GM06990 (cell line): Measurements from ENCODE around the gene THOC1.

Experiments used
- DNase-seq: peaks from one replicate; pipeline ENCODE4 v3.0.0-alpha.2; 2011; ENCODE audit not compliant: insufficient read length; ENCODE audit errors: extremely low read depth
- H3K27me3 ChIP-seq: replicated peaks from 2 replicates; pipeline ENCODE4 v1.6.0; 2011; ENCODE audit warnings: low read length; ENCODE audit not compliant: control insufficient read depth, insufficient read depth
- H3K36me3 ChIP-seq: 2 replicates; pipeline ENCODE4 v1.5.1; 2011; ENCODE audit warnings: low read length; ENCODE audit not compliant: control insufficient read depth, insufficient read depth
- H3K4me3 ChIP-seq: replicated peaks from 2 replicates; pipeline ENCODE4 v1.5.1; 2011; ENCODE audit warnings: low read depth, mild to moderate bottlenecking, control low read depth, low read length
- CTCF ChIP-seq: IDR thresholded peaks from 2 replicates; pipeline ENCODE4 v1.5.1; 2011; ENCODE audit warnings: low read length, control low read depth, mild to moderate bottlenecking, inconsistent platforms; ENCODE audit not compliant: insufficient read depth, poor library complexity, severe bottlenecking

THOC1 gene

DNA sequence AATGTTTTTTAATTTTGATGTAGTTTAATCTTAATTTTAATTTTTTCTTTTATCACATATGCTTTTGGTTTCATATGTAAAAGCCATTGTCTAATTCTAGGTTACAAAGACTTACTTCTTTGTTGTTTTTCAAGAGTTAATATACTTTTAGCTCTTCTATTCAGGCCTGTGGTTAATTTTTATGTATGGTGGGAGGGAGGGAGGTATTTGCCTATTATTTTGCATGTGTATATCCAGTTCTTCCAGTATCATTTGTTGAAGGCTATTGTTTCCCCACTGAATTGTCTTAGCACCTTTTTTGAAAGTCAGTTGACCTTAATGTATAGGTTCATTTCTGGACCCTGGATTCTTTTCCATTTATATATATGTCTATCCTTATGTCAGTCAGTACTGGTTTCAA lies 86.1 kb downstream of the THOC1 start:
- Histone ChIP-seq H3K27me3 (no peaks in the 10 kb centered on the region), H3K36me3 (peaks cover 2% of the 10 kb centered on the region), H3K4me3 (no peak overlapping the region)
- no peak for DNase-seq
- TF ChIP-seq CTCF = no peak

DNA sequence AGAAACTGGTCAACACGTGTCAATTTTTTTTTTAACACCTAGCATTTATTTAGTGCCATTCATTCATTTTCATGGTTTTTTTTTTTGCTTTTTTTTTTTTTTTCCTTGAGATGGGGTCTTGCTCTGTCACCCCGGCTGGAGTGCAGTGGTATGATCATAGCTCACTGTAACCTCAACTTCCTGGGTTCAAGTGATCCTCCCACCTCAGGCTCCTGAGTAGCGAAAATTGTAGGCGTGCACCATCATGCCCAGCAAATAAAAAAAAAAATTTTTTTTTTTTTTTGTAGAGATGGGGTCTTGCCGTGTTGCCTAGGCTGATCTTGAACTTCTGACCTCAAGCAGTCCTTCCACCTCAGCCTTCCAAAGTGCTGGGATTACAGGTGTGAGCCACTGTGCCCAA lies 88.3 kb downstream of the THOC1 start:
- Histone ChIP-seq H3K4me3 (no peak overlapping the region), H3K27me3 (no peaks in the 10 kb centered on the region), H3K36me3 (peaks cover 2% of the 10 kb centered on the region)
- DNase-seq = no peak
- no peak for TF ChIP-seq CTCF

DNA sequence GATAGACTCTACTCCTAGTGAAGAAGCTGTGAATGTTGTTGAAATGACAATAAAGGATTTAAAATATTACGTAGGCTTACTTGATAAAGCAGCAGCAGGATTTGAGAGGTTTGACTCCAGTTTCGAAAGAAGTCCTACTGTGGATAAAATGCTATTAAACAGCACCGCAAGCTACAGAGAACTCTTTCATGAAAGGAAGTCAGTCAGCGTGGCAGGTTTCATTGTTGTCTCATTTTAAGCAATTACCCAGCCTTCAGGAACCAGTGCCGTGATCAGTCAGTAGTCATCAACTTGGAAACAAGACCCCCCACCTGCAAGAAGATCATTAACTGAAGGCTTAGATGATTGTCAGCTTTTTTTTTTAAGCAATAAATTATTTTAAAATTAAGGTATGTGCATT lies 95.5 kb downstream of the THOC1 start:
- Histone ChIP-seq H3K4me3 (no peak overlapping the region), H3K27me3 (no peaks in the 10 kb centered on the region), H3K36me3 (peaks cover 2% of the 10 kb centered on the region)
- no peak for TF ChIP-seq CTCF
- no peak for DNase-seq
